DOHH2 (cell line): ENCODE data around the gene GPR3.

Experiments used
- EZH2phosphoT487 ChIP-seq: fragments of 200-600 bp; sonication (generic); IDR thresholded peaks from 2 replicates; pipeline ENCODE4 v1.6.1; 2017; ENCODE audit warnings: borderline replicate concordance, mild to moderate bottlenecking, antibody characterized with exemption, low read length, moderate library complexity, mixed read lengths
- TF ChIP-seq, protein P1 (sequence below): fragments of 200-600 bp; sonication (generic); IDR thresholded peaks from one replicate; pipeline ENCODE4 v1.5.1; 2014; ENCODE audit warnings: antibody characterized with exemption, mild to moderate bottlenecking, low read depth, low read length; ENCODE audit not compliant: poor library complexity, severe bottlenecking

DNA sequence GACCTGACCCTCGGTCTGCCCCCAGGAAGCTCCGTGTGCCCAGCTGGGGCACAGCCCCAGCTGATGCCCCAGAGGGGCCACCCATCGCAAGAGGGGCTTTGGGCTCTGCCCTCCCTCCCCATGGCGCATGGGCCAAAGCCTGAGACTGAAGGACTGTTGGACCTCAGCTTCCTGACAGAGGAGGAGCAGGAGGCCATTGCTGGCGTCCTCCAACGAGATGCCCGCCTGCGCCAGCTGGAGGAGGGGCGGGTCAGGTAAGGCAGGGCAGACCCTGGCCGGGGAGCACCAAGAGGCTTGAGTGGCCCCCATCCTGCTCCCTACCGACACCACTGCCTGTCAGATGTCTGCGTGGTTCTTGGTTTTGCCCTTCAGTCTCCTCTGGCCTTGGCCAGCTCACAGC, 47.1 kb upstream of the GPR3 start:
- TF ChIP-seq, protein P1, sequence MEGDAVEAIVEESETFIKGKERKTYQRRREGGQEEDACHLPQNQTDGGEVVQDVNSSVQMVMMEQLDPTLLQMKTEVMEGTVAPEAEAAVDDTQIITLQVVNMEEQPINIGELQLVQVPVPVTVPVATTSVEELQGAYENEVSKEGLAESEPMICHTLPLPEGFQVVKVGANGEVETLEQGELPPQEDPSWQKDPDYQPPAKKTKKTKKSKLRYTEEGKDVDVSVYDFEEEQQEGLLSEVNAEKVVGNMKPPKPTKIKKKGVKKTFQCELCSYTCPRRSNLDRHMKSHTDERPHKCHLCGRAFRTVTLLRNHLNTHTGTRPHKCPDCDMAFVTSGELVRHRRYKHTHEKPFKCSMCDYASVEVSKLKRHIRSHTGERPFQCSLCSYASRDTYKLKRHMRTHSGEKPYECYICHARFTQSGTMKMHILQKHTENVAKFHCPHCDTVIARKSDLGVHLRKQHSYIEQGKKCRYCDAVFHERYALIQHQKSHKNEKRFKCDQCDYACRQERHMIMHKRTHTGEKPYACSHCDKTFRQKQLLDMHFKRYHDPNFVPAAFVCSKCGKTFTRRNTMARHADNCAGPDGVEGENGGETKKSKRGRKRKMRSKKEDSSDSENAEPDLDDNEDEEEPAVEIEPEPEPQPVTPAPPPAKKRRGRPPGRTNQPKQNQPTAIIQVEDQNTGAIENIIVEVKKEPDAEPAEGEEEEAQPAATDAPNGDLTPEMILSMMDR = no peak
- no peak for TF ChIP-seq EZH2phosphoT487
